ENCODE results near the gene HS3ST1.

The HS3ST1 gene

DNA sequence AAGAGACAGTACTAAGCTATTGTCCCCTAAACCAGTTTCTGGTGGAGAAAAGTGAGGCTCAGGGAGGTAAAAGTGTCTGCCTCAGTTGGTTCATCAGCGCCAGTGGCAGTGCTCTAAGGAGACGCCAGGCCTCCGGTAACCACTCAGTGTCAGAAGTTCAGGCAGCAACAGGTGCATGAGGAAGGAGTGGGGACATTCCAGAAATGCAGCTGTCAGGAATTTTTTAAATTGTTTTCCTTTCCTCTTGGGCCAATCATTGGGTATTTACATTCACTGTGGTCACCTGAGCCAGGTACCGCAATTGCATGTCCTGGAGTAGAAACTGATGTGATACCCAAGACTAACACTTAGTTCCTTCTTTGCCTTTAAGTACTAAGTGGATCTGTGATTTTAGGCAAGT lies 40.2 kb upstream of the HS3ST1 start:
- Histone ChIP-seq H3K9ac (ENCODE audit: low read length) (no peak overlapping the region), H3K79me2 (ENCODE audit: low read length) (no peaks in the 10 kb centered on the region), H3K36me3 (replicated peaks; ENCODE audit: low read depth, low read length) (no peaks in the 10 kb centered on the region), H3K27me3 (ENCODE audit: low read depth, low read length) (no peaks in the 10 kb centered on the region), H3K27ac (ENCODE audit: low read length) (no peak overlapping the region), H4K20me1 (ENCODE audit: insufficient read depth, low read length) (no peaks in the 10 kb centered on the region), H3K4me2 (ENCODE audit: low read length) (peak overlapping the region; percentile 63; the same call in 1 of the 2 replicates), H3K4me3 (ENCODE audit: low read length) (no peak overlapping the region), H2AFZ (ENCODE audit: low read depth, low read length) (no peak overlapping the region), H3K4me1 (ENCODE audit: low read length) (peaks cover 47% of the 10 kb centered on the region), H3K9me3 (ENCODE audit: insufficient read depth, low read length) (no peaks in the 10 kb centered on the region)
- TF ChIP-seq, protein P1, sequence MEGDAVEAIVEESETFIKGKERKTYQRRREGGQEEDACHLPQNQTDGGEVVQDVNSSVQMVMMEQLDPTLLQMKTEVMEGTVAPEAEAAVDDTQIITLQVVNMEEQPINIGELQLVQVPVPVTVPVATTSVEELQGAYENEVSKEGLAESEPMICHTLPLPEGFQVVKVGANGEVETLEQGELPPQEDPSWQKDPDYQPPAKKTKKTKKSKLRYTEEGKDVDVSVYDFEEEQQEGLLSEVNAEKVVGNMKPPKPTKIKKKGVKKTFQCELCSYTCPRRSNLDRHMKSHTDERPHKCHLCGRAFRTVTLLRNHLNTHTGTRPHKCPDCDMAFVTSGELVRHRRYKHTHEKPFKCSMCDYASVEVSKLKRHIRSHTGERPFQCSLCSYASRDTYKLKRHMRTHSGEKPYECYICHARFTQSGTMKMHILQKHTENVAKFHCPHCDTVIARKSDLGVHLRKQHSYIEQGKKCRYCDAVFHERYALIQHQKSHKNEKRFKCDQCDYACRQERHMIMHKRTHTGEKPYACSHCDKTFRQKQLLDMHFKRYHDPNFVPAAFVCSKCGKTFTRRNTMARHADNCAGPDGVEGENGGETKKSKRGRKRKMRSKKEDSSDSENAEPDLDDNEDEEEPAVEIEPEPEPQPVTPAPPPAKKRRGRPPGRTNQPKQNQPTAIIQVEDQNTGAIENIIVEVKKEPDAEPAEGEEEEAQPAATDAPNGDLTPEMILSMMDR (IDR thresholded peaks at IDR 0.05; ENCODE audit: low read depth, low read length): no peak
- TF ChIP-seq EZH2phosphoT487 (IDR thresholded peaks at IDR 0.05; ENCODE audit: low read depth): no peak

DNA sequence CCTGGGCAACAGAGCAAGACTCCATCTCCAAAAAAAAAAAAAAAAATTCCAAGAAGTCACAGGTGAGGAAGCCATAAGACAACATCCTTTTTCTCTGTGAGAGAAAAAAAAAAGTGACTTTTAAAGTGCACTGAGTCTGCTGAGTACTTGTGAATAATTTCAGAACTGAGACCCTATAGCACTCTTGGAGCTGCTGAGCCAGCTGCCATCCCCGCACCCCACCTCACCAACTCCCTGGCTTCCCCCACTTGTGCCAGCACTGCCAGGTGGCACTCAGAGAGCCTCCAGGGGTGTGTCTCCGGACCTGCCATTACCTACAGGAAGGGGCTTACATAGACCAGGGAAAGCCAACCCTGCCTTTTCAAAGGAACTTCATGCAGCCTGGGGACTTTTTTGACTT lies 39.2 kb upstream of the HS3ST1 start:
- TF ChIP-seq EZH2phosphoT487 (IDR thresholded peaks at IDR 0.05; ENCODE audit: low read depth): no peak
- TF ChIP-seq, protein P1 (IDR thresholded peaks at IDR 0.05; ENCODE audit: low read depth, low read length): no peak
- Histone ChIP-seq H3K79me2 (ENCODE audit: low read length) (no peaks in the 10 kb centered on the region), H4K20me1 (ENCODE audit: insufficient read depth, low read length) (no peaks in the 10 kb centered on the region), H3K27me3 (ENCODE audit: low read depth, low read length) (no peaks in the 10 kb centered on the region), H3K27ac (ENCODE audit: low read length) (no peak overlapping the region), H3K9me3 (ENCODE audit: insufficient read depth, low read length) (no peaks in the 10 kb centered on the region), H3K9ac (ENCODE audit: low read length) (no peak overlapping the region), H3K4me2 (ENCODE audit: low read length) (0 out of 2 replicates have a peak overlapping the region, but pooled peaks have one; percentile 12), H3K36me3 (replicated peaks; ENCODE audit: low read depth, low read length) (no peaks in the 10 kb centered on the region), H3K4me1 (ENCODE audit: low read length) (peaks cover 47% of the 10 kb centered on the region), H2AFZ (ENCODE audit: low read depth, low read length) (no peak overlapping the region), H3K4me3 (ENCODE audit: low read length) (no peak overlapping the region)

DNA sequence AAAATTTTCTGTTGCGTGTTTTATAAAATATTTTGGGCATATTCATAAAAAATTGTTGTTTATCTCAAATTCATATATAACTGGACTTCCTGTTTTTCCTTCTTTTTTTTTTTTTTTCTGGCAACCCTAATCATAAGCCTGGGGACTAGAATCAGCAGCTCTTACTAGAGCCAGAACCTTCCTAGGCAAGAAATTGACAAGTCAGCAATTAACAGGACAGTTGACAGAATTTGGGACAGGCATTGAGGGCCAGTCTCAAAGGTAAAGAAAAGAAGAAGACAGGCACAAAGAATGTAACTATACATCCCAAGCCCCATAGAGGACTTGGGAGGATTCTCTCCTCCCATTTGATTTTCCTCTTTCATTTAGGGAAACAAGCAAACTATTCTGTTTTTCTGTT lies 35.0 kb upstream of the HS3ST1 start:
- Histone ChIP-seq H4K20me1 (ENCODE audit: insufficient read depth, low read length) (no peaks in the 10 kb centered on the region), H3K4me3 (ENCODE audit: low read length) (no peak overlapping the region), H2AFZ (ENCODE audit: low read depth, low read length) (no peak overlapping the region), H3K9ac (ENCODE audit: low read length) (no peak overlapping the region), H3K9me3 (ENCODE audit: insufficient read depth, low read length) (peaks cover 5% of the 10 kb centered on the region; the same call in 1 of the 2 replicates), H3K27me3 (ENCODE audit: low read depth, low read length) (no peaks in the 10 kb centered on the region), H3K4me2 (ENCODE audit: low read length) (no peak overlapping the region), H3K4me1 (ENCODE audit: low read length) (peaks cover 13% of the 10 kb centered on the region), H3K79me2 (ENCODE audit: low read length) (no peaks in the 10 kb centered on the region), H3K27ac (ENCODE audit: low read length) (no peak overlapping the region), H3K36me3 (replicated peaks; ENCODE audit: low read depth, low read length) (no peaks in the 10 kb centered on the region)
- TF ChIP-seq, protein P1 (IDR thresholded peaks at IDR 0.05; ENCODE audit: low read depth, low read length): no peak
- no peak for TF ChIP-seq EZH2phosphoT487 (IDR thresholded peaks at IDR 0.05; ENCODE audit: low read depth)

DNA sequence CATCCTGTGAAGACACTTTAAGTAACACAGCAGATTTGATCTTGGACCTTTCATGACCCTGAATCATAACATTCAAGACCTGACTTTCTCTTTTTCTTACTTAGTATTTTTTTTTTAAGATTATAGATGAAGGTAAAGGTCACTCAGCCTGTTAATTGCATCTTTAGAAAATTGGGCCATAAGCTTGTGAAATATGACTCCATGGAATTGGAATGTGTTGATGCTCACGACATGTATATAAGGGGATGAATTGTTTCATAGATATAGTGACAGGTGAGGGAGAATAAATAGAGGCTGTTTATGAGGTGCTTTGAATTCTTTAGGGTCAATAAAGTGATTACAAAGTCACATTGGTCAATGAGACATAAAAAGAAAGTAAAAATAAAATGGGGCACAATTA lies 27.7 kb upstream of the HS3ST1 start:
- no peak overlapping the region for H3K9ac ChIP-seq (ENCODE audit: low read length)
- no peak overlapping the region for H2AFZ ChIP-seq (ENCODE audit: low read depth, low read length)
- H3K4me1 ChIP-seq (ENCODE audit: low read length): peaks cover 7% of the 10 kb centered on the region
- no peak overlapping the region for H3K4me2 ChIP-seq (ENCODE audit: low read length)
- H4K20me1 ChIP-seq (ENCODE audit: insufficient read depth, low read length): no peaks in the 10 kb centered on the region
- no peaks in the 10 kb centered on the region for H3K36me3 ChIP-seq (replicated peaks; ENCODE audit: low read depth, low read length)
- no peak overlapping the region for H3K4me3 ChIP-seq (ENCODE audit: low read length)
- peaks cover 5% of the 10 kb centered on the region; the same call in 1 of the 2 replicates for H3K9me3 ChIP-seq (ENCODE audit: insufficient read depth, low read length)
- H3K27me3 ChIP-seq (ENCODE audit: low read depth, low read length): no peaks in the 10 kb centered on the region
- no peak overlapping the region for H3K27ac ChIP-seq (ENCODE audit: low read length)
- no peak for TF ChIP-seq EZH2phosphoT487 (IDR thresholded peaks at IDR 0.05; ENCODE audit: low read depth)
- TF ChIP-seq, protein P1 (IDR thresholded peaks at IDR 0.05; ENCODE audit: low read depth, low read length): no peak
- no peaks in the 10 kb centered on the region for H3K79me2 ChIP-seq (ENCODE audit: low read length)

Measured in OCI-LY3 (cell line).